ENCODE results near the gene AKAP8L. TPM values are rescaled to one million over a fixed set of nuclear protein-coding genes. Genes with fewer than 3 reads are reported as not detected.
"Not testable (repeated sequence)": the region's sequence is repeated elsewhere in the genome, so short reads cannot be mapped to it uniquely, and the experiment has no call there.

AKAP8L gene
- total RNA-seq, 1 donor from 2014 or later, result 63.1 TPM

DNA sequence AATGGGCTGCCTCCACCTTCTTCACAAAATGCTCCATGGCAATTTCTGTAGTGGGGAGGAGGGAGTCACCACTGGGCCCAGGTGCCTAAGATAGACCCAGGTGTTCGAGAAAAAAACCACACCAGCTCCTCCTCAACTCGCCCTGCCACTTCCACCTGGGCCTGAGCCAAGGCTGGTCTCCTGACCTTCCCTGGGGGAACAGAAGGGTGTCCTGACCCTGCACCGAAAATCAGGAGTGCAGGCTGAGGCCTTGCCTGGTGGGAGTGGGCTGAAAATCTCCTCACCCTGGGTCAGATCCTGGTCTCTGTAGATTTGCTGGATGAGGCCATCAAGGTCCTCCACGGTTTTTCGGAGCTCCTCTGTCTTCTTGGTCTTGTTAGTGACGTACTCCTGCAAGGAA, 21.6 kb downstream of the AKAP8L start:
- DNase-seq (ENCODE audit: low spot score), result no peak
- intact Hi-C loops (cut with DNase I), result no loop called here

DNA sequence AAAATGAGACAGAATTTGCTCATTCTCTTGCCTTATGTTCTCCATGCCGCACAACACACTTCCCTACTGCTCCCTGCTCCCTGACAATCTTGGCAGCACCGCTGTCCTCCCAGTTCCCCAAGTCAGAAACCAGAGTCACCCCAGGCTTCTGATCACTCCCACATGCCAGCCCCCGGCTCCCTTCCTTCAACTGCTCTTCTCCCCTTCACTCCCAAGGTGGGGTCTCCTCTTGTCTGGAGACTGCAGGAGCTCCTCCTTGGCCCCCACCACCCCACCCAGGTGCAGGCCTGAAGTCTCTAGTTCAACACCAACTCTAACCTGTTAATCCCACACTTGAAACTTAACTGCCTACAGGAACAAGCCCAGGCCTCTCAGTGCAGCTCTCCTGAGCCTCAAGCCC, 22.4 kb downstream of the AKAP8L start:
- intact Hi-C loops (cut with DNase I), result no loop called here
- DNase-seq (ENCODE audit: low spot score), result no peak

DNA sequence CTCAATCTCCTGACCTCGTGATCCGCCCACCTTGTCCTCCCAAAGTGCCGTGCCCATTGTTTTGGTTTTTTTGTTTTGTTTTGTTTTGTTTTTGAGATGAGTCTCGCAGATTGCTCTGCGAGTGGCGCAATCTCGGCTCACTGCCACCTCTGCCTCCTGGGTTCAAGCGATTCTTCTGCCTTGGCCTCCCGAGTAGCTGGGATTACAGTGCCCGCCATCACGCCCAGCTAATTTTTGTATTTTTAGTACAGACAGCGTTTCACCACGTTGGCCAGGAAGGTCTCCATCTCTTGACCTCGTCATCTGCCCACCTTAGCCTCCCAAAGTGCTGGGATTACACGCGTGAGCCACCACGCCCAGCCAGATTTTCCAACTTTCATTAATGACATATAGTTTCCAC, 23.5 kb downstream of the AKAP8L start:
- DNase-seq (ENCODE audit: low spot score); intact Hi-C loops (cut with DNase I): not testable (repeated sequence)

DNA sequence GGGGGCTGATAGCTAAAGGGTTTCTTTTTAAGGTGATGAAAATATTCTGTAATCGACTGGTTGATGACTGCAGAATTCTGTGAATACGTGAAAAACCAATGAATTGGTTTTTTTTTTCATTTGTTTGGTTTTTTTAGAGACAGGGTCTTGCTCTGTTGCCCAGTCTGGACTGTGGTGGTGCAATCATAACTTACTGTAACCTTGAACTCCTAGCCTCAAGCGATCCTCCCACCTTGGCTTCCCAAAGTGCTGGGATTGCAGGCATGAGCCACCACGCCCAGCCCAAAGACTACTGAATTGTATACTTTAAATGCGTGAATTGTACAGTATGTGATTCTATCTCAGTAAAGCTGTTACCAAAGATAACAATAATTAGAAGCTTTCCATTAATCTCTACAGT, 24.4 kb downstream of the AKAP8L start:
- DNase-seq (ENCODE audit: low spot score), result no peak
- intact Hi-C loops (cut with DNase I), result no loop called here

DNA sequence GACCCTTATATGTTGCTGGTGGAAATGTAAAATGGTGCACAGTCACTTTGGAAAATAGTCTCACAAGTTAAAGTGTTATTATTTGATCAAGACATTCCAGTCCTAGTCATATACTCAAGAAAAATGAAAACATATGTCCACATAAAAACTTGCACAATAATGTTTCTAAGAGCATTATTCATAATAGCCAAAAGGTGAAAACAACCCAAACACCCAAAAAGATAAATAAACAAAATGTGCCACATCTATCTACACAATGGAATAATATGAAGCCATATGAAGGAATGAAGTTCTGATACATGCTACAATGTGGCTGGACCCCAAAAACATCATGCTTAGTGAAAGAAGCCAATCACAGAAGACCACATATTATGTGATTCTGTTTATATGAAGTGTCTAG, 24.8 kb downstream of the AKAP8L start:
- intact Hi-C loops (cut with DNase I), result no loop called here
- no peak for DNase-seq (ENCODE audit: low spot score)

DNA sequence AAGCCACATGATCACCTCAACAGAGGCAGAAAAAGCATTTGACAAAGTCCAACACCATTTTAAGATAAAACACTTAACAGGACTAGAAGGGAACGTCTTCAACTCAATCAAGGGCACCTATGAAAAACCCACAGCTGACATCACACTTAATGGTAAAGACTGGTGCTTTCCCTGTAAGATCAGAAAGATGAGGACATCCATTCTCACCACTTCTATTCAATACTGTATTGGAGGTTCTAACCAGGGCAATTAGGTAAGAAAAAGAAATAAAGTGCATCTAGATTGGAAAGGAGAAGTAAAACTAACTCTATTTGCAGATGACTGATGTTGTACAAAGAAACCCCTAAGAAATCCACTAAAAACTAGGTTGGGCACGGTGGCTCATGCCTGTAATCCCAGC, 28.0 kb downstream of the AKAP8L start:
- no peak for DNase-seq (ENCODE audit: low spot score)
- intact Hi-C loops (cut with DNase I), result no loop called here

DNA sequence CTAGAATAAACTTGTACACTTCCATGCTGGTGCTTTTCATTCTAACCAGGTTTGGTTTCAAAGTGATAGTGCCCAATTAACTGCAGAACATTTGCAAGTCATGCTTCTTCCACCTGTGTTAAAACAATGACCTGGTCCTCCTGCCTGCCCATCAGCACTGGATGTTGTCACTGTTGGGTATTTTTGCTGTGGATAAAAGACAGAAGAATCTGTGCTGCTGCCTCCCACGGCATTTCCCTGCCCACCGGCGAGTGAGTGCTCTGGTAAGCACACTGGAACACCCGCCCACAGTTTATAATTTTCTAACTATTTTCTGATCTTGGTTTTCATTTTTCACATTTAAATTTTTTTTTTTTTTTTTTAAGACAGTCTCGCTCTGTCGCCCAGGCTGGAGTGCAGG, 36.9 kb downstream of the AKAP8L start:
- intact Hi-C loops (cut with DNase I), result no loop called here
- no peak for DNase-seq (ENCODE audit: low spot score)

DNA sequence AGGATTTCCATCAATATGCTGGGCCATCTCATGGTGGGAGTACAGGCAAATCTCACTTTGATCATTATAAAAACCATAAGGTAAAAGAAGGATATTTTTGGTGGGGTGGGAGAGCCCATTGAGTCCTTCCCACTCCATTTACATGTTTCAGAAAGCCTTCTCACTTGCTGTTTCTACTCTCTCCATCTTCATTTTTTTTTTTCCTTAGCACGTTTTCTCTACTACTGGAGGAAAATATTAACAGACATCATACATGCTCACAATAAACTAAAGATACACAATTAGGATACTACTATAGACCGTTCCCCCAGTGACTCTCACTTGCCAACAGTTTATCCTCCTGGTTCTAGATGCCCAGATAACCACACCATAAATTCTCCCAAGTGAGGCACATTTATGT, 37.4 kb downstream of the AKAP8L start:
- no peak for DNase-seq (ENCODE audit: low spot score)
- intact Hi-C loops (cut with DNase I), result no loop called here

DNA sequence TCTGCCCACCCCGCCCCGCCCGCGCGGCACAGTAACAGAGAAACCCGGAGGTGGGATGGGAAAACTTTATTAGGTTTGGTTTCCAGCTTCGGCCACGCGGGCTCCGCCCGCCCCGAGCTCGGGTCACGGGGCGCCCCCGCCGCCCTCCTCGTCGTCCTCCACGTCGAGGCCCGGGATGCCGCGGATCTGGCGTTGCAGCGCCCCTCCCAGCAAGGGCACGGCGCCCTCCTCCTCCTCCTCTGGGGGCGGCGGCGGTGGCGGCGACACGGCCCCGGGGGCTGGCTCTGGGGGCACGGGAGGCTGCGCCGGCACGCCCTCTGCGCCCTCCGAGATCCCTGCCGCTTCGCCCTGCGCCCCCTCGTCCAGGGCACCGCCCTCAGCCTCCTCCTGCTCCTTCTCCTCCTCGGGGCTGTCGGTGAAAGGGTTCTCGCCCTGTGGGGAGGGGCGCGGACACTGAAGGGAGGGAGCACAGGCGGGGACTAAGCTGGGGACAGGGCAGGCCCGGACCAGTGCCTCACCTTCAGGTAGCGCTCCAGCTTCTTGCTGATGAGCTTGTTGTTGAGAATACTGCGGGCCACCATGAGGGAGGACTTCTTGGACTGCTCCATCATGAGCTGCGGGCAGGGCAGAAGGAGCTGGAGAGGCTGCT, 38.7 kb downstream of the AKAP8L start:
- no peak for DNase-seq (ENCODE audit: low spot score)

DNA sequence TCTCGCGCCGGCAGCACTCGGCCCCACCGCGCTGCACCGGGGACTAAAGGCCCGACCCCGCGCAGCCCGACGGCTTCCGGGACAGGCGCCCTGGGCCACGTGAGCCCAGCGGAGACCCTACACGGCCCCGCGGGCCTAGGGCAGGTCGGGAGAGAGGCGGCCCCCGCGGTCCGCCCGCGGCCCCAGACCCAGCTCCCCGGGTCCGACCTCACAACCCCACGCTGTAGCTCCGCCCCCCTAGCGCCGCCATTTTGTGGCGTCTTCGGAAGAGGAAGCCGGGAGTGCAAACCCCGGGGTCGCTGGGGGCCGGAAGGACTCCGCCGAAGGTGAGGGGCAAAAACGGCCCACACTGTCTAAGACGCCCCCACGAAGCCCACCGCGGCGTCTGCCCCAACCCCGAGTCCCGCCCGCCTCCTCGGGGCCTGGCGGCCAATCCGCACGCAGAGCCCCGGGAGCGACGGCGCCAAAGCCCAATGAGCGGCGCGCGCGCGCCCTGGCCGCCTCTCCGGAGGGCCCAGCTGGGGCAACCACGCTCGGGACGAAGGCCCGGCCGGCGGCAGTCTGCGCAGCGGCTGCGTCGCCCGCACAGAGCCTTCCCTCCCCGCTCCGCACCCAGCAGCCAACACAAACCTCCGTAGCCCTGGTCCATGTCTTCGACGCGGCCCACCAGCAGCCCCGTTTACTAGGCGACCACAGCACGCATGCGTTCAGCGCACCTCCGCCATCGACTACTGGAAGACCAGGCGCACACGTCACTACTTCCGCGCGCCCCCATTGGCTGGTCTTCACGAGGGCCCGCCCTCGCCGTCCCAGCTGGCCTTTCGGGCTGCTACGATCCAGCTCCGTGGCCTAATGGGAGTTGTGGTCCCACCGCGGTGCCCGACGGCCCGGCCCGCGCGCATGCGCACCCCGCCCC, 39.4 kb downstream of the AKAP8L start, which contains the start of gene AKAP8:
Gene AKAP8 (minus strand): TSS at position 705 of the 916 bp plus-strand sequence. CDS start 56 bp downstream, at position 649.
- intact Hi-C loops (cut with DNase I), result loop anchor here (1.0 to 2.0 kb wide), 2 partner anchors 39 to 115 kb away; partner anchors contain the start of gene AKAP8L
- DNase-seq (ENCODE audit: low spot score), result peak; percentile 99

More for the DNA sequence above, 38.7 kb downstream of the AKAP8L start:
- intact Hi-C loops (cut with DNase I), result loop anchor here (1.0 to 2.0 kb wide), 2 partner anchors 38 to 115 kb away; partner anchors contain the start of gene AKAP8L

DNA sequence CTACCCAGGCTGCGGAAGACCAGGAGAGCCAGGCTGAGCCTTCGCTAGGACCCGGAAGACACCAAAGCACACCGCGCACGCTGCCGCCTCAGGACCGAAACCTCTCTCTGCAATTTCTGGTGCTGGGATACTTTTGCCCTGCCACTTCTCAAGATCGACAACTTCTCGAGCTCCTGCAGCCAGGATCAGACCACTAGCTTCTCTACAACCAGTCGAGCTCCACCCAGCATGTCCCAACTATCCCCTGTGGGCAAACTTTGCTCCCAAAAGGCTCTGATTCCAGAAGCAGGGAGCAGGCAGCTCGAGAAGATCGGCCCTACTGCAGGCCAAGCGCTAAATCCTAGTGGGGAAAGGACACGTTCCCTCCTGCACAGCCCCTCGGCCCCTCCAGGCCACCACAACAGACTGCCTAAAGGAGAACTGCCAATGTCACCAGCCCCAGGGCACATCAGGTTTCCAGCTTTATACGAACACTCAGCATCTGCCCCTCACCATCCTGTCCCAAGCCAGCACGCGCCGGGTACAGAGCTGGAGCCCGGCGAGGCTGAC, 40.2 kb downstream of the AKAP8L start:
- intact Hi-C loops (cut with DNase I), result loop anchor here (1.0 to 2.0 kb wide), 2 partner anchors 40 to 114 kb away; partner anchors contain the start of gene AKAP8L

DNA sequence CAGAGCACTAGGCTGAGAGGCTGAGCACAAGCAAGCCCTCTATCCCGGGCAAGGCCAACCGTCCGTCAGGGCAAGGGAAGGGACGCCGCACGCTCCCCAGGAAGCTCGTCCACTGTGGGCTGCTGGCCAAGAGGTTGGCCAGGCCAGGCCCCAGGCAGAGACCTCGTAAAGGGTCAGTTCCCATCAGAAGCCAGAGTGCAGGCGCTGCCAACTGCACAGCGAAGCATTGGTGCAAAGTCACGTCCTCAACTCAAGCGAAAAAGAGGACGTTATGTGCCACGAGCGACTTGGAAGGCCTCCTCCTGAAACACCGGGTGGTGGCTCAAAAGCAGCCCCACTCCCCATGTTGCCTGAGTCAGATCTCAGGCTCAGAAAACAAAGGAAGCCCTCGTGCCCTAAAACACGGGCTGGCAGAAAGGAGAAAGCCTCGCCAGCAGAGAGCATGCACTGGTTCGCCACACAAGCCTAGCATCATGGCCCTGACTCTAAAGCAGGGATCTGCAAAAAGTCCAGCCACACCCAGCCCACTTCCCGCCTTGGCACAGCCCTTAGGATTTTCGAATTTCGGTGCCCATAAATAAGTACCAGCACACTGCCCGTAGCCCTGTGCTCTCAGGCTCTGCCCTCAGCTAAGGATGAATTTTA, 43.9 kb downstream of the AKAP8L start:
- intact Hi-C loops (cut with DNase I), result loop anchor here (5.0 kb wide), 1 partner anchor 182 kb away; no protein-coding TSS in a partner anchor
- no peak for DNase-seq (ENCODE audit: low spot score)

More for the DNA sequence above, 40.2 kb downstream of the AKAP8L start:
- no peak for DNase-seq (ENCODE audit: low spot score)

DNA sequence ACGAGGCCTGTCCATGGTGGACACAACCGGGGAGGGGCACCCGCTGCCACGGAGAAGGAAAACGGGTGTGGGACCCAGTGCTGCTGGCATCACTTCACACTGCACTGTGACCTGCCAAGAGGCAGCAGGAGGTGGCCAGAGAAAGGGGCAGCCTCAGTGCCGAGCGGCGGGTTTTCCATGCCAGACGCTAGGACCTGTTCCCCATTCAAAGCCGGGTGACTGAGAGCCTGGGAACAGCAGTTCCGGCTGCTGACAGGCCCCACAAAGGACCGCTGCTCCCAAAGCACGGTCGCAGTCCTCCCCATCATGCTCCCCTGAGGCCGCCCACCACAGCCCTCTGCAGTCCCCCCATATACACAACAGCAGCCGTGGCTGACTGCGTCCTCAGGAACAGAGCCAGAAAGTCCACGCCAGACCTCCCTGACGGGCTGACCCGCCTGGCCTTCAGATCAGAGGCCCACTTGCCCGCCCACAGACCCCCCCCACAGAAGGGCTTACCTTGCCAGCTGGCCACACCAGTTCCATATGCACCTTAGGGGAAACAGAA, 44.6 kb downstream of the AKAP8L start:
- DNase-seq (ENCODE audit: low spot score), result no peak
- intact Hi-C loops (cut with DNase I), result loop anchor here (5.0 kb wide), 1 partner anchor 183 kb away; no protein-coding TSS in a partner anchor

DNA sequence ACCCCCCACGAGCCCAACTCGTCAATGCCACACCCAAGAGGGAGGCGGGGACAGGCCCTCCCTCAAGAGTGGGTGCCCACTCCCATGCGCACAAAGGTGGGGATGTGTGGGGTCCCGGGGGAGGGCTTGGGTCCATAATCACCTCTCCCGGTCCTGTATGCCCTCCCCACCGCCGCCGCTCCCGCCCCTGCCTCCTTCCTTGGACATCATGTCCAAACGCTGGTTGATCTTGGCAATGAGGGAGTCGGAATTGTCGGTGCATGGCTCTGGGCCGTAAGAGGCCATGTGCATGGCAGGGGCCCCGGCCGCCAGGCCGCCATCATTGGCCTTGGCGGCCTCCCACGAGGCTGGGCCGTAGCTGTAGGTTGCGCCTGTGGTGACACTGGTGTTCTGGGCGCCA, 45.1 kb downstream of the AKAP8L start:
- DNase-seq (ENCODE audit: low spot score), result no peak
- intact Hi-C loops (cut with DNase I), result loop anchor here (5.0 kb wide), 1 partner anchor 184 kb away; no protein-coding TSS in a partner anchor

DNA sequence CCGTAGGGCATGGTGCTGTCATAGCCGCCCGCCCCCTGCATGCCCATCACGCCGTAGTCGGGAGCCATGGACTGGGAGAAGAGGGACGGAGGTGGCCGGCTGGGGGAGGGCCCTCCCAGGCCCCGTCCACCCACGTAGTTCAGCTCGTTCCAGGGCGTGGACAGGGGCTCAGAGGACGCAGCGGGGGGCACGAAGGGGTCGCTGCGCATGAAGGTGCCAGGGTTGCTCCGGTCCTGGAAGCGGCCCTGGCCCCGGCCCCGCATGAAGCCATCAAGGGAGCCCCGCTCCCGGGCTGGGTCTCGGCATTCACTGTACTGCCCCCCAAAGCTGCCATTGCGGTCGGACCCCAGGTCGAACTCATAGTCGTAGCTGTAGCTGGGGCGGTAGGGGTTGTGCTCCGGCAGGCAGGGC, 45.9 kb downstream of the AKAP8L start:
- no peak for DNase-seq (ENCODE audit: low spot score)
- intact Hi-C loops (cut with DNase I), result loop anchor here (5.0 kb wide), 1 partner anchor 184 kb away; no protein-coding TSS in a partner anchor

DNA sequence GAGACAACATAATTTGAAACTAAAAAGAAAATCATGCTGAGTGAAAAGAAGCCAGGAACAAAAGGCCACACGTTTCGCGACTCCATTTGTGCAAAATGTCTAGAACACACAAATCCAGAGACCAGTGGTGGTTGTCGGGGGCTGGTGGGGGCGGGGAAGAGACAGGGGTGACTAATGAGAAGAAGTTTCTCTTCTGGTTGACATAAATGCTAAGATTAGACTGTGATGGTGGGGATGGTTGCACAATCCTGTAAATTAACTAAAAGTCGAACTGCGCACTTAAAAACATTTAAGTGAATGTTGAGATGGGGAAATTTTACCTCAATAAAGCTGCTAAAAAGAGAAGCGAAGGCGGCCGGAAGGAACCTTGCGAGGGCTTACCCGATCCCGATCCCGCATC, 46.3 kb downstream of the AKAP8L start:
- no peak for DNase-seq (ENCODE audit: low spot score)
- intact Hi-C loops (cut with DNase I), result loop anchor here (5.0 kb wide), 1 partner anchor 185 kb away; no protein-coding TSS in a partner anchor

DNA sequence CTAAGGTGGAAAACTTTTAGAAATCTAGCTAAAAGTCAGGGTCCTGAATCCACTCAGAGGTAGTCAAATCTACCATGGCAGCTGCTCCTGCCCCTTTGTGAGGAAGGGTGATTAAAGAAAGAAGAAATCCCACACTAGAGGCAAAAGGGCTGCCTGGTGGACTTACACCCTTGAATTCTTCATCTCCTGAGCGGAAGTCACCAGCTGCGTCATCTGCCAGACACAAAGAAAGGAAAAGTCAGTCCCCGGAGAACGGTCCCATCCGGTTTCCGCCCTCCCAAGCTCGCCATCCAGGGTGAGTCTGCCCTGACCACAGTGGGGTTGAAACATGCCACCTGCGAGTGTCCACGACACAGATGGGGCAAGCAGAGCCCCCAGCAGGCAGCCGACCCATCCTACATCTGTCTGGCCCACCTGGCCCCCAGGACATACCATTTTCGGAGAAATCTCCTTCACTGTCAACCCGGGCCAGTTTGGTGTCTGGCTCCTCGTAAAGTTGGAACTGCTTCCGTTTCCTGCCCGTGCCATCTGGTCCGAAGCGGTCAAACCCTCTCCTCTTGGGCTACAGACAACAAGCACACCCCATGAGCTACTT, 46.9 kb downstream of the AKAP8L start:
- no peak for DNase-seq (ENCODE audit: low spot score)
- intact Hi-C loops (cut with DNase I), result loop anchor here (5.0 kb wide), 1 partner anchor 185 kb away; no protein-coding TSS in a partner anchor

DNA sequence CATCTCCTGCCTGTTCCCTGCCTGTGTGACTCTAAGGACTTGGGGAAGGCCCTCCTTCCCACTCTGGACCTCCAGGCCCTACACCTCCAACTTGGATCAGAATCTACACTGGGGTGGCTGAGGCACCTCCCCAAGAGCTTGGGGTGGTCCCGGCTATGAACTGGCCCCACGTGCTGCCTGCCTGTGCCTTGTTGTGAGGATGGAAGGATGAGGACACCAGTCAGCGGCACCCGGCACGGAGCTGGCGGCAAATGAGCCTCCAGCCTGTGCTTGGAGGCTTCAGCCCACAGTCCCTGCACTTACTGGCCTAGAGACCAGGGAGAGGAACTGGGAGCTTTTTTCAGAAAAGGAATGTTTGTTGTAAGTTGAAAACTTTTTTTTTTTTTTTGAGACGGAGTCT, 47.7 kb downstream of the AKAP8L start:
- DNase-seq (ENCODE audit: low spot score), result no peak
- intact Hi-C loops (cut with DNase I), result loop anchor here (5.0 kb wide), 1 partner anchor 186 kb away; no protein-coding TSS in a partner anchor

DNA sequence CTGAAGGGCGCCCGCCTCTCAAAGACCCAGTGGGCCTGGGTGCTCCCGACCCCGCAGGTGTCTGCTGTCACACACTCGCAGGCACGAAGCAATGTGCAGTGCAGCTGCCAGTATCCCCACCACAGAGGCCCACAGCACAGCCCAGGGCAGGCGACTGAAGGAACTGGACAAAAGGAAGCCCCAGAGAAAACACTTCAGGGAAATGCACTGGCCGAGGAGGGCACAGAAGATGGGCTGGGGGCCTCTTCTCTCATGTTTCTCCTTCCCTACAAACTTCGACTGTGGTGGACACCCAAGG, 49.2 kb downstream of the AKAP8L start:
- intact Hi-C loops (cut with DNase I), result no loop called here
- no peak for DNase-seq (ENCODE audit: low spot score)
